HepG2 (cell line): ENCODE data around the gene TANC1.

Experiments
- MTF2 ChIP-seq: sonication (generic); formaldehyde crosslinking; IDR thresholded peaks from 2 replicates; pipeline ENCODE4 v1.5.0; 2020; ENCODE audit warnings: missing genetic modification reagents, borderline replicate concordance
- POLR2AphosphoS5 ChIP-seq: IDR thresholded peaks from 2 replicates; pipeline ENCODE4 v1.6.1; 2012; ENCODE audit warnings: low read depth, low read length
- TF ChIP-seq, protein P1 (sequence below): sonication (generic); formaldehyde crosslinking; IDR thresholded peaks from 2 replicates; pipeline ENCODE4 v1.8.1; 2023; ENCODE audit warnings: missing genetic modification reagents, inconsistent platforms, borderline replicate concordance

DNA sequence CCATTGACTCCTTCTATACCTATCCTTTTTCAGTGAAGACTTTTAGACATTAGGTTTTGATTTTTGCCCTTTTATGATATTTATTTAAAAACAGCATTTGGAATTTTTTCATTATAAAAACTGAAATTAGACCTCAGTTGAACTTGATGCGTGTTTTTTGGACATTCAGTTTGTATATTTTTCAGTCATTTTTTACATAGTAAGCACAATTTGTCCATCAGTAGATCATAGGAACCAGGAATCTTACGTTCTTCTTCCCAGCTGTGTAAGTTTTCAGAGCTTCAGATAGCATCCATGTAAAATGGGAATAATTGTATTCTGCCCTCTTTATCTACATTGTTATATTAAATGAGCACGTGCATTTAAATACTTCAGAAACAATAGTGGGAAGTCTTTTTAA is 208.9 kb downstream of the TANC1 start:
- no peak for TF ChIP-seq POLR2AphosphoS5
- TF ChIP-seq, protein P1, sequence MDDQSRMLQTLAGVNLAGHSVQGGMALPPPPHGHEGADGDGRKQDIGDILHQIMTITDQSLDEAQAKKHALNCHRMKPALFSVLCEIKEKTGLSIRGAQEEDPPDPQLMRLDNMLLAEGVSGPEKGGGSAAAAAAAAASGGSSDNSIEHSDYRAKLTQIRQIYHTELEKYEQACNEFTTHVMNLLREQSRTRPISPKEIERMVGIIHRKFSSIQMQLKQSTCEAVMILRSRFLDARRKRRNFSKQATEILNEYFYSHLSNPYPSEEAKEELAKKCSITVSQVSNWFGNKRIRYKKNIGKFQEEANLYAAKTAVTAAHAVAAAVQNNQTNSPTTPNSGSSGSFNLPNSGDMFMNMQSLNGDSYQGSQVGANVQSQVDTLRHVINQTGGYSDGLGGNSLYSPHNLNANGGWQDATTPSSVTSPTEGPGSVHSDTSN (CRISPR knock-in tag), result no peak
- TF ChIP-seq MTF2 (CRISPR knock-in tag), result no peak
